Vagina (tissue), 2 donors: ENCODE measurements around the gene NTM.

Experiments used
- CTCF ChIP-seq, 3 experiments: fragments of 450-650 bp in 2 of 3; fragments of 200-600 bp in 1 of 3; sonication (generic) in 1 of 3; IDR thresholded peaks; one replicate each; pipeline ENCODE4 v1.5.1; 2017 to 2019; ENCODE audit warnings: antibody characterized with exemption in 3 of 3, mild to moderate bottlenecking in 2 of 3, moderate library complexity in 2 of 3
- POLR2A ChIP-seq, 2 donors: fragments of 450-650 bp; IDR thresholded peaks; one replicate each; pipeline ENCODE4 v1.6.1; 2017; ENCODE audit warnings: antibody characterized with exemption in 2 of 2, mild to moderate bottlenecking in 2 of 2, moderate library complexity in 2 of 2
- POLR2AphosphoS5 ChIP-seq, 2 donors: sonication (generic); formaldehyde crosslinking; IDR thresholded peaks; one replicate each; pipeline ENCODE4 v1.9.0; 2017; ENCODE audit warnings: antibody characterized with exemption in 2 of 2, mild to moderate bottlenecking in 2 of 2, low read depth in 1 of 2; ENCODE audit not compliant: insufficient read depth in 1 of 2

- TF ChIP-seq CTCF (IDR thresholded peaks at IDR 0.05) = no peak
- no peak for TF ChIP-seq POLR2A (IDR thresholded peaks at IDR 0.05)
- no peak for TF ChIP-seq POLR2AphosphoS5 (IDR thresholded peaks at IDR 0.05; ENCODE audit: insufficient read depth in 1 of 2, low read depth in 1 of 2)
Measured at GRCh38 chr11:131560287-131560686, 189.9 kb downstream of the NTM start.
